ENCODE results near the gene NRCAM. TPM values are rescaled to one million over a fixed set of nuclear protein-coding genes. Genes with fewer than 3 reads are reported as not detected.

The NRCAM gene
- total and polyA plus RNA-seq, 2 of the 13 experiments (the other 11 are each of a cell fraction or from before 2014, with no cell fraction given) = 0.31 to 0.33 TPM

DNA sequence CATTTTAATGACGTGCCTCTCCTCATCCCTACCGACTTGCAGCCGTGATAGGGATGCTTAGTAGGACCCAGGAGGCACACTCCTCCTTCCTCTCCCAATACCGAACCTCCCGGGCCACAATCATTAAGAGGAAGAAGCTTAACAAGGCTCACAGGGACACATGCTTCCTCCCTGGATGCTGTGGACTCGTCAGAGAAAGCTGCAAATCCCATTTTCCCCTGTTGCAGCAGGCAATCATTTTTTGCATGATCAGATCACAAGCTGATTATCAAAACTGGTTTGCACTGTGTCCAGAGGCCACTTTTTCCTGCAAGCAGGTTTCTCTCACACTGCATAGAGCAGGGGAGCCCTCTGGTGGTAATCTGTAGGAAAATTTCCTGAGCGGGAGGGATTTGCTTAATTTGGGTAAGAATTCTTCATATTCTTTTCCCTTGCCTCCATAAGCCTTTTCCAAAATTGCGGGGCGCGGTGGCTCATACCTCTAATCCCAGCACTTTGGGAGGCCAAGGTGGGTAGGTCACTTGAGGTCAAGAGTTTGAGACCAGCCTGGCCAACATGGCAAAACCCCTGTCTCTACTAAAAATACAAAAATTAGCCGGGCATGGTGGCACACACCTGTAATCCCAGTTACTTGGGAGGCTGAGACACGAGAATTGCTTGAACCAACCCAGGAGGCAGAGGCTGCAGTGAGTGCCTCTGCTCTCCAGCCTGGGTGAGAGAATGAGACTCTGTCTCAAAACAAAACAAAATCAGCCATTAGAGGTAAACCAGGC lies 310.0 kb downstream of the NRCAM start (continued):
- TF ChIP-seq RERE (CRISPR knock-in tag; IDR thresholded peaks at IDR 0.05; ENCODE audit: low read depth) (no peak), ZNF354B (CRISPR knock-in tag; IDR thresholded peaks at IDR 0.05) (no peak), GTF2F1 (IDR thresholded peaks at IDR 0.05; ENCODE audit: low read length) (no peak), HHEX (CRISPR knock-in tag; IDR thresholded peaks at IDR 0.05) (no peak), CENPBD1 (CRISPR knock-in tag; IDR thresholded peaks at IDR 0.05; ENCODE audit: borderline replicate concordance, low read depth) (no peak), MIXL1 (CRISPR knock-in tag; IDR thresholded peaks at IDR 0.05) (0 out of 2 replicates have a peak, but pooled peaks have one; percentile 20), ZBTB37 (CRISPR knock-in tag; IDR thresholded peaks at IDR 0.05) (peak; percentile 43; the same call in 1 of the 2 replicates), ZNF788 (CRISPR knock-in tag; IDR thresholded peaks at IDR 0.05; ENCODE audit: borderline replicate concordance) (no peak), ZNF781 (CRISPR knock-in tag; IDR thresholded peaks at IDR 0.05; ENCODE audit: borderline replicate concordance, not compliant biosample characterization) (no peak), CTCF (CRISPR knock-in tag; IDR thresholded peaks at IDR 0.05) (peak; percentile 86), ZNF552 (CRISPR knock-in tag; IDR thresholded peaks at IDR 0.05; ENCODE audit: borderline replicate concordance) (no peak), STAG1 (CRISPR knock-in tag; IDR thresholded peaks at IDR 0.05) (peak; percentile 93), RAD21 (CRISPR knock-in tag; IDR thresholded peaks at IDR 0.05) (peak; percentile 89), KAT2B (IDR thresholded peaks at IDR 0.05; ENCODE audit: borderline replicate concordance, low read depth, low read length) (no peak), SALL2 (CRISPR knock-in tag; IDR thresholded peaks at IDR 0.05) (0 out of 2 replicates have a peak, but pooled peaks have one; percentile 26), ZNF343 (CRISPR knock-in tag; IDR thresholded peaks at IDR 0.05) (no peak), IRF2 (CRISPR knock-in tag; IDR thresholded peaks at IDR 0.05) (no peak), ASH2L (IDR thresholded peaks at IDR 0.05; ENCODE audit: insufficient read length, low read depth, low read length) (no peak), BRCA1 (CRISPR knock-in tag; IDR thresholded peaks at IDR 0.05) (no peak)
- TF ChIP-seq, protein P1, sequence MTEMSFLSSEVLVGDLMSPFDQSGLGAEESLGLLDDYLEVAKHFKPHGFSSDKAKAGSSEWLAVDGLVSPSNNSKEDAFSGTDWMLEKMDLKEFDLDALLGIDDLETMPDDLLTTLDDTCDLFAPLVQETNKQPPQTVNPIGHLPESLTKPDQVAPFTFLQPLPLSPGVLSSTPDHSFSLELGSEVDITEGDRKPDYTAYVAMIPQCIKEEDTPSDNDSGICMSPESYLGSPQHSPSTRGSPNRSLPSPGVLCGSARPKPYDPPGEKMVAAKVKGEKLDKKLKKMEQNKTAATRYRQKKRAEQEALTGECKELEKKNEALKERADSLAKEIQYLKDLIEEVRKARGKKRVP (CRISPR knock-in tag; IDR thresholded peaks at IDR 0.05) = no peak

All from HepG2 (cell line).